ENCODE data around the gene DOLPP1. TPM values are rescaled to one million over a fixed set of nuclear protein-coding genes. Genes with fewer than 3 reads are reported as not detected.

Gene DOLPP1
- total RNA-seq, 2 donors from 2014 or later = 13.5 to 24.1 TPM

GRCh38 chr9:129036241-129036922 is 44.5 kb upstream of the DOLPP1 start, which contains the start of gene MIGA2:
MIGA2 (plus strand) TSS chr9:129036626; CDS start chr9:129040595, 3,969 bp downstream.
- peak; percentile 99 for DNase-seq (ENCODE audit: low spot score)
- peak within 1 kb of the TSS; percentile 72 to 77 for H3K27ac ChIP-seq

GRCh38 chr9:129036923-129037766 is 43.8 kb upstream of the DOLPP1 start:
- 6% methylated on average over 32 of the region's 32 CpGs for WGBS
- Histone ChIP-seq H3K4me3 (peak overlapping the region; percentile 81 to 96), H3K4me1 (replicated peaks) (peaks cover 11% of the 10 kb centered on the region), H3K27ac (peak overlapping the region; percentile 67 to 77), H3K27me3 (replicated peaks; ENCODE audit: insufficient read depth) (no peaks in the 10 kb centered on the region), H3K36me3 (peaks cover 4 to 7% of the 10 kb centered on the region in 2 donors), H3K9me3 (no peaks in the 10 kb centered on the region)
- TF ChIP-seq POLR2AphosphoS5 (IDR thresholded peaks at IDR 0.05) (no peak), CTCF (IDR thresholded peaks at IDR 0.05) (no peak)
- no peak for DNase-seq (ENCODE audit: low spot score)
- intact Hi-C loops (cut with DNase I) = loop anchor here (1.0 kb wide), 1 partner anchor 9 kb away; the partner anchor contains the start of gene SH3GLB2

More at GRCh38 chr9:129036241-129036922, 44.5 kb upstream of the DOLPP1 start, which contains the start of gene MIGA2:
- Histone ChIP-seq H3K27me3 (replicated peaks; ENCODE audit: insufficient read depth) (no peaks in the 10 kb centered on the region), H3K4me3 (peak within 1 kb of the TSS; percentile 81 to 96), H3K9me3 (no peaks in the 10 kb centered on the region), H3K36me3 (no peaks in the 10 kb centered on the region), H3K4me1 (replicated peaks) (peaks cover 11% of the 10 kb centered on the region)
- TF ChIP-seq POLR2AphosphoS5 (IDR thresholded peaks at IDR 0.05) (peak; percentile 99), POLR2A (IDR thresholded peaks at IDR 0.05) (peak; percentile 96), CTCF (IDR thresholded peaks at IDR 0.05) (peak in 3 of 4 experiments; percentile 6 to 46 (median 39))
- under 1% methylated on average over 49 of the region's 49 CpGs for WGBS
- intact Hi-C loops (cut with DNase I) = loop anchor here (1.0 kb wide), 1 partner anchor 8 kb away; the partner anchor contains the start of gene SH3GLB2

- H3K27ac ChIP-seq = peak overlapping the region; percentile 26 to 35
- H3K4me1 ChIP-seq (replicated peaks) = peaks cover 11% of the 10 kb centered on the region
- H3K4me3 ChIP-seq = peak overlapping the region; percentile 81 to 96
- DNase-seq (ENCODE audit: low spot score) = no peak
- H3K36me3 ChIP-seq = peaks cover 9 to 10% of the 10 kb centered on the region in 2 donors
- no peaks in the 10 kb centered on the region for H3K9me3 ChIP-seq
- 25% methylated on average over 6 of the region's 6 CpGs for WGBS
- TF ChIP-seq CTCF (IDR thresholded peaks at IDR 0.05) = no peak
- no peak for TF ChIP-seq POLR2A (IDR thresholded peaks at IDR 0.05)
- no peak for TF ChIP-seq POLR2AphosphoS5 (IDR thresholded peaks at IDR 0.05)
- intact Hi-C loops (cut with DNase I) = no loop called here
- no peaks in the 10 kb centered on the region for H3K27me3 ChIP-seq (replicated peaks; ENCODE audit: insufficient read depth)
Observed at GRCh38 chr9:129037767-129038098, 43.2 kb upstream of the DOLPP1 start.

GRCh38 chr9:129038109-129038852 is 42.6 kb upstream of the DOLPP1 start:
- H3K4me1 ChIP-seq (replicated peaks) = peaks cover 11% of the 10 kb centered on the region
- H3K27ac ChIP-seq = peak overlapping the region; percentile 26 to 35
- intact Hi-C loops (cut with DNase I) = no loop called here
- peak overlapping the region in 1 of 2 donors; percentile 96 for H3K4me3 ChIP-seq
- peaks cover 9 to 10% of the 10 kb centered on the region in 2 donors for H3K36me3 ChIP-seq
- no peaks in the 10 kb centered on the region for H3K27me3 ChIP-seq (replicated peaks; ENCODE audit: insufficient read depth)
- TF ChIP-seq POLR2A (IDR thresholded peaks at IDR 0.05) (no peak), POLR2AphosphoS5 (IDR thresholded peaks at IDR 0.05) (no peak), CTCF (IDR thresholded peaks at IDR 0.05) (no peak)
- DNase-seq (ENCODE audit: low spot score) = no peak
- H3K9me3 ChIP-seq = no peaks in the 10 kb centered on the region
- 33% methylated on average over 8 of the region's 8 CpGs for WGBS
